DND-41 (cell line): ENCODE results near the gene NELFA.

Source experiments
- ATAC-seq: fragments of 200-7000 bp; cut with Tn5 transposase; 3 replicates; pipeline ENCODE4 v1.9.1; 2021; ENCODE audit warnings: low read depth; ENCODE audit not compliant: insufficient read depth
- DNase-seq: peaks from one replicate; pipeline ENCODE4 v3.0.0-alpha.2; 2020
- H2AFZ ChIP-seq: 2 replicates; pipeline ENCODE4 v1.6.0; 2012; ENCODE audit warnings: low read depth, low read length
- H3K27ac ChIP-seq: 2 replicates; pipeline ENCODE4 v1.5.1; 2012; ENCODE audit warnings: low read length, inconsistent platforms
- H3K27me3 ChIP-seq: fragments of 200-600 bp; sonication (generic); 2 replicates; pipeline ENCODE4 v1.6.0; 2012; ENCODE audit warnings: low read length, mild to moderate bottlenecking, inconsistent platforms; ENCODE audit not compliant: insufficient read depth, poor library complexity
- H3K36me3 ChIP-seq: 2 replicates; pipeline ENCODE4 v1.5.1; 2012; ENCODE audit warnings: low read length, inconsistent platforms; ENCODE audit not compliant: insufficient read depth
- H3K4me1 ChIP-seq: 2 replicates; pipeline ENCODE4 v1.5.1; 2012; ENCODE audit warnings: mild to moderate bottlenecking, low read length; ENCODE audit not compliant: insufficient read depth
- H3K4me2 ChIP-seq: 2 replicates; pipeline ENCODE4 v1.6.0; 2012; ENCODE audit warnings: mild to moderate bottlenecking, moderate library complexity, low read length, inconsistent platforms; ENCODE audit not compliant: insufficient read depth
- H3K4me3 ChIP-seq, 2 experiments: fragments of 200-600 bp in 1 of 2; shearing (Covaris generic) in 1 of 2; 2 replicates each; pipeline ENCODE4 v1.5.1; 2012 to 2016; ENCODE audit warnings: inconsistent platforms in 2 of 2, low read length in 2 of 2, mild to moderate bottlenecking in 2 of 2, low read depth in 1 of 2, moderate library complexity in 1 of 2
- H3K79me2 ChIP-seq: 2 replicates; pipeline ENCODE4 v1.6.0; 2012; ENCODE audit warnings: low read length, inconsistent platforms; ENCODE audit not compliant: insufficient read depth
- H3K9ac ChIP-seq: 2 replicates; pipeline ENCODE4 v1.6.0; 2012; ENCODE audit warnings: low read depth, mild to moderate bottlenecking, inconsistent platforms, low read length, moderate library complexity
- H3K9me3 ChIP-seq: 2 replicates; pipeline ENCODE4 v1.5.1; 2012; ENCODE audit warnings: low read length, moderate library complexity, mild to moderate bottlenecking, inconsistent platforms; ENCODE audit not compliant: insufficient read depth, severe bottlenecking
- H4K20me1 ChIP-seq: 2 replicates; pipeline ENCODE4 v1.6.0; 2012; ENCODE audit warnings: low read length; ENCODE audit not compliant: insufficient read depth
- CTCF ChIP-seq: IDR thresholded peaks from 2 replicates; pipeline ENCODE4 v1.5.1; 2012; ENCODE audit warnings: borderline replicate concordance, low read length, moderate library complexity, mild to moderate bottlenecking; ENCODE audit not compliant: poor library complexity, severe bottlenecking; ENCODE audit errors: extremely low read depth
- EZH2 ChIP-seq: IDR thresholded peaks from 3 replicates; pipeline ENCODE4 v1.6.1; 2012; ENCODE audit warnings: borderline replicate concordance, low read depth, mild to moderate bottlenecking, moderate library complexity, low read length, inconsistent platforms; ENCODE audit not compliant: severe bottlenecking

The NELFA gene

GRCh38 chr4:2008921-2009650 lies at the start of gene NELFA:
Gene NELFA (minus strand): TSS chr4:2008974. CDS start chr4:2008959, 15 bp downstream.
- peaks cover 35% of the 10 kb centered on the region for H3K4me1 ChIP-seq
- H3K27ac ChIP-seq: peak within 1 kb of the TSS; percentile 98
- peaks cover 25% of the 10 kb centered on the region for H4K20me1 ChIP-seq
- TF ChIP-seq EZH2: no peak
- peak; percentile 18 for TF ChIP-seq CTCF
- peak within 1 kb of the TSS; percentile 100 for H2AFZ ChIP-seq
- H3K4me2 ChIP-seq: peak within 1 kb of the TSS; percentile 98
- peak; percentile 82 for ATAC-seq
- DNase-seq: peak; percentile 94
- H3K36me3 ChIP-seq: peaks cover 28% of the 10 kb centered on the region
- H3K9me3 ChIP-seq: no peaks in the 10 kb centered on the region
- peak within 1 kb of the TSS; percentile 61 to 98 for H3K4me3 ChIP-seq
- peaks cover 47% of the 10 kb centered on the region for H3K79me2 ChIP-seq
- peaks cover 3% of the 10 kb centered on the region for H3K27me3 ChIP-seq
- H3K9ac ChIP-seq: peak within 1 kb of the TSS; percentile 82

- TF ChIP-seq CTCF: no peak
- TF ChIP-seq EZH2: no peak
- no peaks in the 10 kb centered on the region for H3K9me3 ChIP-seq
- DNase-seq (no peak), ATAC-seq (no peak)
- no peaks in the 10 kb centered on the region for H4K20me1 ChIP-seq
- no peak overlapping the region for H3K4me2 ChIP-seq
- peaks cover 22% of the 10 kb centered on the region for H3K27me3 ChIP-seq
- H3K4me3 ChIP-seq: no peak overlapping the region
- H3K36me3 ChIP-seq: no peaks in the 10 kb centered on the region
- H2AFZ ChIP-seq: no peak overlapping the region
- H3K27ac ChIP-seq: no peak overlapping the region
- no peak overlapping the region for H3K9ac ChIP-seq
- H3K4me1 ChIP-seq: no peaks in the 10 kb centered on the region
- H3K79me2 ChIP-seq: no peaks in the 10 kb centered on the region
Measured at GRCh38 chr4:2057382-2058065, 48.8 kb upstream of the NELFA start.

- Histone ChIP-seq H4K20me1 (no peaks in the 10 kb centered on the region), H3K4me2 (no peak overlapping the region), H3K27me3 (peaks cover 22% of the 10 kb centered on the region), H3K36me3 (no peaks in the 10 kb centered on the region), H2AFZ (no peak overlapping the region), H3K9me3 (no peaks in the 10 kb centered on the region), H3K4me1 (no peaks in the 10 kb centered on the region), H3K4me3 (no peak overlapping the region), H3K27ac (no peak overlapping the region), H3K79me2 (no peaks in the 10 kb centered on the region), H3K9ac (no peak overlapping the region)
- no peak for DNase-seq
- no peak for ATAC-seq
- no peak for TF ChIP-seq EZH2
- no peak for TF ChIP-seq CTCF
Measured at GRCh38 chr4:2054217-2054616, 45.4 kb upstream of the NELFA start.
